Small intestine (tissue), 7 donors: Measurements from ENCODE around the gene BMP5. TPM values are rescaled to one million over a fixed set of nuclear protein-coding genes. Genes with fewer than 3 reads are reported as not detected.

Source experiments
- DNase-seq, 2 donors: peaks; one replicate each; pipeline versions ENCODE4 v3.0.0 to v3.0.0-alpha.2; 2013
- FAIRE-seq: peaks from 2 replicates; lab custom pipeline; 2012; peaks lifted over from hg19 to GRCh38; lab: Jason Lieb, UNC
- H3K27ac ChIP-seq, 3 donors: one replicate each; pipeline ENCODE4 v1.5.1; 2013; ENCODE audit warnings: low read length in 2 of 3, mild to moderate bottlenecking in 2 of 3, control low read depth in 1 of 3, inconsistent platforms in 1 of 3, low read depth in 1 of 3, moderate library complexity in 1 of 3
- H3K27me3 ChIP-seq, 3 donors: one replicate each; pipeline ENCODE4 v1.6.1; 2013; ENCODE audit warnings: low read length in 3 of 3, inconsistent platforms in 1 of 3; ENCODE audit not compliant: control insufficient read depth in 3 of 3, insufficient read depth in 3 of 3
- H3K36me3 ChIP-seq, 3 donors: one replicate each; pipeline ENCODE4 v1.6.1; 2013; ENCODE audit warnings: low read length in 3 of 3, inconsistent platforms in 1 of 3, low read depth in 1 of 3, mild to moderate bottlenecking in 1 of 3, moderate library complexity in 1 of 3; ENCODE audit not compliant: control insufficient read depth in 3 of 3, insufficient read depth in 2 of 3
- H3K4me1 ChIP-seq, 3 donors: one replicate each; pipeline ENCODE4 v1.6.1; 2013; ENCODE audit warnings: low read length in 2 of 3, inconsistent platforms in 1 of 3, low read depth in 1 of 3, mild to moderate bottlenecking in 1 of 3, moderate library complexity in 1 of 3; ENCODE audit not compliant: control insufficient read depth in 3 of 3, insufficient read depth in 2 of 3
- H3K4me3 ChIP-seq, 3 donors: one replicate each; pipeline ENCODE4 v1.5.1; 2013; ENCODE audit warnings: low read length in 3 of 3, control low read depth in 1 of 3, inconsistent platforms in 1 of 3, low read depth in 1 of 3, mild to moderate bottlenecking in 1 of 3, moderate library complexity in 1 of 3
- H3K9me3 ChIP-seq, 2 donors: one replicate each; pipeline ENCODE4 v1.6.1; 2013; ENCODE audit warnings: low read depth in 1 of 2, low read length in 1 of 2; ENCODE audit not compliant: control insufficient read depth in 2 of 2, insufficient read depth in 1 of 2
- WGBS, 3 donors: extraction: QIAGEN DNeasy Blood & Tissue Kit; methylation state at CpG; one replicate each; pipeline ENCODE4 v1.1.7; 2013; 5-methylcytosine and 5-hydroxymethylcytosine counted together
- polyA plus RNA-seq, 4 donors: library from polyadenylated mRNA; stranded (reverse) in 3 of 4; unstranded in 1 of 4; fragments of 200-250 nt in 3 of 4; fragments of 120-200 nt in 1 of 4; gene quantifications; one replicate each; pipeline versions ENCODE4 v1.2.1 to v1.2.3, GENCODE V29; 2013
- donor health status: healthy with polysubstance abuse.
- donor health status: control.
- donor health status: control.
- donor health status: Bipolar disorder and iron deficiency.
- donor health status: healthy.

BMP5 gene
- polyA plus RNA-seq, 4 donors = 1.8 to 26.2 (median 1.9) TPM; not detected in 1

- Histone ChIP-seq H3K27me3 (no peaks in the 10 kb centered on the region), H3K4me3 (no peak overlapping the region), H3K27ac (no peak overlapping the region), H3K4me1 (no peaks in the 10 kb centered on the region), H3K36me3 (no peaks in the 10 kb centered on the region), H3K9me3 (no peaks in the 10 kb centered on the region)
- DNase-seq = no peak
- 68 to 79% (median 73%) methylated on average over 1 of the region's 1 CpG for WGBS, 3 donors
- FAIRE-seq = no peak
Observed at GRCh38 chr6:55835220-55835619, 40.2 kb downstream of the BMP5 start.

- FAIRE-seq = no peak
- H3K4me1 ChIP-seq = no peaks in the 10 kb centered on the region
- no peaks in the 10 kb centered on the region for H3K27me3 ChIP-seq
- DNase-seq = no peak
- 66 to 86% (median 72%) methylated on average over 2 of the region's 2 CpGs for WGBS, 3 donors
- H3K27ac ChIP-seq = no peak overlapping the region
- no peak overlapping the region for H3K4me3 ChIP-seq
- no peaks in the 10 kb centered on the region for H3K9me3 ChIP-seq
- no peaks in the 10 kb centered on the region for H3K36me3 ChIP-seq
Observed at GRCh38 chr6:55833284-55833683, 42.1 kb downstream of the BMP5 start.

- H3K4me3 ChIP-seq = no peak overlapping the region
- H3K9me3 ChIP-seq = no peaks in the 10 kb centered on the region
- H3K27ac ChIP-seq = no peak overlapping the region
- peaks cover 0 to 14% (median 0%) of the 10 kb centered on the region in 3 donors for H3K4me1 ChIP-seq
- no peak for FAIRE-seq
- no peaks in the 10 kb centered on the region for H3K36me3 ChIP-seq
- H3K27me3 ChIP-seq = no peaks in the 10 kb centered on the region
- no peak for DNase-seq
Observed at GRCh38 chr6:55827818-55828522, 47.4 kb downstream of the BMP5 start.

- Histone ChIP-seq H3K27me3 (no peaks in the 10 kb centered on the region), H3K27ac (no peak overlapping the region), H3K36me3 (no peaks in the 10 kb centered on the region), H3K4me3 (no peak overlapping the region), H3K4me1 (peaks cover 0 to 14% (median 0%) of the 10 kb centered on the region in 3 donors), H3K9me3 (no peaks in the 10 kb centered on the region)
- FAIRE-seq = no peak
- no peak for DNase-seq
- WGBS, 3 donors = 67 to 78% (median 74%) methylated on average over 1 of the region's 1 CpG
Observed at GRCh38 chr6:55826941-55827340, 48.4 kb downstream of the BMP5 start.

- DNase-seq (peak in 1 of 2 donors; percentile 70), FAIRE-seq (no peak)
- H3K9me3 ChIP-seq = no peaks in the 10 kb centered on the region
- peak overlapping the region in 1 of 3 donors; percentile 40 for H3K27ac ChIP-seq
- H3K4me3 ChIP-seq = no peak overlapping the region
- no peaks in the 10 kb centered on the region for H3K36me3 ChIP-seq
- H3K27me3 ChIP-seq = no peaks in the 10 kb centered on the region
- H3K4me1 ChIP-seq = peaks cover 0 to 14% (median 0%) of the 10 kb centered on the region in 3 donors
Observed at GRCh38 chr6:55825402-55826051, 49.9 kb downstream of the BMP5 start.

- Histone ChIP-seq H3K4me1 (peaks cover 0 to 14% (median 0%) of the 10 kb centered on the region in 3 donors), H3K4me3 (no peak overlapping the region), H3K9me3 (no peaks in the 10 kb centered on the region), H3K27me3 (no peaks in the 10 kb centered on the region), H3K36me3 (no peaks in the 10 kb centered on the region), H3K27ac (no peak overlapping the region)
- no peak for FAIRE-seq
- 56 to 79% (median 70%) methylated on average over 2 of the region's 2 CpGs for WGBS, 3 donors
- DNase-seq = no peak
Observed at GRCh38 chr6:55822815-55823214, 52.6 kb downstream of the BMP5 start.

GRCh38 chr6:55822005-55822404, 53.4 kb downstream of the BMP5 start:
- DNase-seq (no peak), FAIRE-seq (no peak)
- Histone ChIP-seq H3K27ac (no peak overlapping the region), H3K27me3 (no peaks in the 10 kb centered on the region), H3K4me3 (no peak overlapping the region), H3K4me1 (peaks cover 0 to 13% (median 0%) of the 10 kb centered on the region in 3 donors), H3K36me3 (no peaks in the 10 kb centered on the region), H3K9me3 (no peaks in the 10 kb centered on the region)
- 59 to 66% (median 61%) methylated on average over 2 of the region's 2 CpGs for WGBS, 3 donors

- no peaks in the 10 kb centered on the region for H3K27me3 ChIP-seq
Observed at GRCh38 chr6:55820696-55821095, 54.7 kb downstream of the BMP5 start.

More at GRCh38 chr6:55820696-55821095, 54.7 kb downstream of the BMP5 start:
- H3K4me3 ChIP-seq = no peak overlapping the region
- H3K27ac ChIP-seq = no peak overlapping the region
- H3K4me1 ChIP-seq = peaks cover 0 to 8% (median 0%) of the 10 kb centered on the region in 3 donors
- FAIRE-seq = no peak
- no peaks in the 10 kb centered on the region for H3K36me3 ChIP-seq
- no peaks in the 10 kb centered on the region for H3K9me3 ChIP-seq
- WGBS, 3 donors = 47 to 70% (median 50%) methylated on average over 1 of the region's 1 CpG
- no peak for DNase-seq
